Lower leg skin (tissue), 3 donors: Measurements from ENCODE around the gene ZNF653.

Experiments
- POLR2A ChIP-seq, 2 donors: fragments of 450-650 bp; IDR thresholded peaks; one replicate each; pipeline ENCODE4 v1.6.1; 2016 to 2017; ENCODE audit warnings: antibody characterized with exemption in 2 of 2, mild to moderate bottlenecking in 1 of 2, moderate library complexity in 1 of 2
- TF ChIP-seq, protein P1 (sequence below), 3 donors: fragments of 450-650 bp; IDR thresholded peaks; one replicate each; pipeline ENCODE4 v1.5.1; 2016; ENCODE audit warnings: antibody characterized with exemption in 3 of 3, mild to moderate bottlenecking in 3 of 3, moderate library complexity in 2 of 3

GRCh38 chr19:11552666-11553372 lies 47.2 kb upstream of the ZNF653 start:
- TF ChIP-seq, protein P1, sequence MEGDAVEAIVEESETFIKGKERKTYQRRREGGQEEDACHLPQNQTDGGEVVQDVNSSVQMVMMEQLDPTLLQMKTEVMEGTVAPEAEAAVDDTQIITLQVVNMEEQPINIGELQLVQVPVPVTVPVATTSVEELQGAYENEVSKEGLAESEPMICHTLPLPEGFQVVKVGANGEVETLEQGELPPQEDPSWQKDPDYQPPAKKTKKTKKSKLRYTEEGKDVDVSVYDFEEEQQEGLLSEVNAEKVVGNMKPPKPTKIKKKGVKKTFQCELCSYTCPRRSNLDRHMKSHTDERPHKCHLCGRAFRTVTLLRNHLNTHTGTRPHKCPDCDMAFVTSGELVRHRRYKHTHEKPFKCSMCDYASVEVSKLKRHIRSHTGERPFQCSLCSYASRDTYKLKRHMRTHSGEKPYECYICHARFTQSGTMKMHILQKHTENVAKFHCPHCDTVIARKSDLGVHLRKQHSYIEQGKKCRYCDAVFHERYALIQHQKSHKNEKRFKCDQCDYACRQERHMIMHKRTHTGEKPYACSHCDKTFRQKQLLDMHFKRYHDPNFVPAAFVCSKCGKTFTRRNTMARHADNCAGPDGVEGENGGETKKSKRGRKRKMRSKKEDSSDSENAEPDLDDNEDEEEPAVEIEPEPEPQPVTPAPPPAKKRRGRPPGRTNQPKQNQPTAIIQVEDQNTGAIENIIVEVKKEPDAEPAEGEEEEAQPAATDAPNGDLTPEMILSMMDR (IDR thresholded peaks at IDR 0.05), result no peak
- no peak for TF ChIP-seq POLR2A (IDR thresholded peaks at IDR 0.05)
